GM12864 (cell line): ENCODE results near the gene PGAP3.
A peak's percentile ranks its signal among the peaks of the same experiment; 100 is the strongest.

ENCODE experiments used
- DNase-seq: peaks from one replicate; pipeline ENCODE4 v3.0.0-alpha.2; 2011; ENCODE audit warnings: low read depth
- H3K4me3 ChIP-seq: 2 replicates; pipeline ENCODE4 v1.5.1; 2011; ENCODE audit warnings: mild to moderate bottlenecking, low read depth, low read length, control low read depth
- CTCF ChIP-seq: IDR thresholded peaks from 2 replicates; pipeline ENCODE4 v1.5.1; 2011; ENCODE audit warnings: low read depth, mild to moderate bottlenecking, moderate library complexity, low read length, control low read depth, inconsistent platforms; ENCODE audit errors: missing control alignments

The PGAP3 gene

DNA sequence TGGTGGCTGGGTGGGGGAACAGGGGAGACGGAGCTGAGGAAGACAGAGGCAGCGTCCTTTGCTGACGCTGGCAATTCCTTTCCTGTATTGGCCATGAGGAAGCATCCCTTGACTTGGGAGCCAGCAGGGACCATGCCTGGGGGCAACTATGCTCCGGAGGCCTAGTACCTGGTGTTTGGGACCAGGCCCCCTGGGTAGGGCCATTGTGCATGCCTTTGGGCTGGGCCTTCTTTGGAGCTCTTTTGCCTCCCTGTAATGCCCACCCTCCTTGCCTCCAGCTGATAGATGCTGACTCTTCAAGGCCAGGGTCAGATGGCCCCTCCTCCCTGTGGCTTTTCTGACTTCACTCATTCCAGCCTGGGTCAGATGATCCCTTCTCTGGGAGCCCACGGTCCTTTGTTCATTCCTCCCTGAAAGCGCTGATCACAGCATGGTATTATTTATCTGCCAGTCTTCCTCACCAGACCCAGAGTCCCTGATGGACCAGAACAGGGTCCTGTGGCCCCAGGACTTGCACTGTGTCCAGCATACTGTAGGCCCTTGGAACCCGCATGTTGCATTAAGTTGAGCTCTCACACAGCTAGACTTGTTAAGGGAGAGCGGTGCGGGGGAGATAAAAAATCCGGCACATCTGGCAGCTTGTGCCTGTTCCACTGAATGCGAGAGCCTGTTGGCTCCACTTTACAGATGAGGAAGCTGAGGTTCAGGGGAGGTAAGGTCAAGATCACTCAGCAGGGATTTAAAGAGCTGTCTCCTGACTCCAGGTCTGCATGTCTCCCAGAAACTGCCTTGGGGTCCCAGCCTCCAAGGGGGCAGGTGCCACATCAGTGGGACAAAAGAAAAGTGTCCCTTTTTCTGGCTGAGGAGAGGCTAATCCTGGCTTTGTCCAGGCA lies 48.0 kb downstream of the PGAP3 start:
- no peak overlapping the region for H3K4me3 ChIP-seq
- no peak for TF ChIP-seq CTCF
- no peak for DNase-seq

DNA sequence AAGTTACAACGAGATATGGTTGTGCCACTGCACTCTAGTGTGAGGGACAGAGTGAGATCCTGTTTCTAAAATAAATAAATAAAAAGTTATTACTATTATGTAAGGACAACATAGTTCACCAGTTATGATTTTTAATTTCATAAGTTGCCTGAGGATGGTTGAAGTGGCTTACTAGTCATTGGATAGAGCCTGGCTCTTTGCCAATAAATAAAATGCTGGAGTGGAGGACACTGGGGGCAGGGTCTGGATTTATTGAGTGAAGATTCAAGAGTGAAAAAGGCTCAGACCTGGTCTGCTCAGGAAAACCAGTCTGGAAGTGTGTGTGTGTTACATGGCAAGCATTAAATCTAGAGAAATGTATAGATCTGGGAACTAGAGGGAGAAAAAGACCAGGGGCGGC lies 48.8 kb downstream of the PGAP3 start:
- DNase-seq = no peak
- no peak overlapping the region for H3K4me3 ChIP-seq
- TF ChIP-seq CTCF = no peak

DNA sequence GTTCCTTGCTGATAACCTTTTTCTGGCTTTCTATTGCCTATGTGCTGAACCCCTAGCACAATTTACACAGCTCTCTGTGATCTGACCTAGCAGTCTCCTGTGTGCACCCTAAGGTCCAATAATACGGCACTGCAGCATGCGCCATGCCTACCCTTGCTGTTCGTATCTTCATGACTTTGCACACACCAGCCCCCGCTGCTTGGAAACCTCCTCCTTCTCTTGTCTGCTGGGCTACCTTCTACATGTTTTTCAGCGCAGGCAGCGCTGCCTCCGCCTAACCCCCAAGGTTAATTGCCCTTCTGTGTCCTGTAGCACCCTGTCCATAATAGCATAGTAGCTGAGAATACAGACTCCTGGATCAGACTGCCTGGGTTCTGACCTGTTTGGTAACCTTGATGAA lies 49.5 kb downstream of the PGAP3 start:
- H3K4me3 ChIP-seq = peak overlapping the region; percentile 84
- TF ChIP-seq CTCF = no peak
- DNase-seq = no peak

DNA sequence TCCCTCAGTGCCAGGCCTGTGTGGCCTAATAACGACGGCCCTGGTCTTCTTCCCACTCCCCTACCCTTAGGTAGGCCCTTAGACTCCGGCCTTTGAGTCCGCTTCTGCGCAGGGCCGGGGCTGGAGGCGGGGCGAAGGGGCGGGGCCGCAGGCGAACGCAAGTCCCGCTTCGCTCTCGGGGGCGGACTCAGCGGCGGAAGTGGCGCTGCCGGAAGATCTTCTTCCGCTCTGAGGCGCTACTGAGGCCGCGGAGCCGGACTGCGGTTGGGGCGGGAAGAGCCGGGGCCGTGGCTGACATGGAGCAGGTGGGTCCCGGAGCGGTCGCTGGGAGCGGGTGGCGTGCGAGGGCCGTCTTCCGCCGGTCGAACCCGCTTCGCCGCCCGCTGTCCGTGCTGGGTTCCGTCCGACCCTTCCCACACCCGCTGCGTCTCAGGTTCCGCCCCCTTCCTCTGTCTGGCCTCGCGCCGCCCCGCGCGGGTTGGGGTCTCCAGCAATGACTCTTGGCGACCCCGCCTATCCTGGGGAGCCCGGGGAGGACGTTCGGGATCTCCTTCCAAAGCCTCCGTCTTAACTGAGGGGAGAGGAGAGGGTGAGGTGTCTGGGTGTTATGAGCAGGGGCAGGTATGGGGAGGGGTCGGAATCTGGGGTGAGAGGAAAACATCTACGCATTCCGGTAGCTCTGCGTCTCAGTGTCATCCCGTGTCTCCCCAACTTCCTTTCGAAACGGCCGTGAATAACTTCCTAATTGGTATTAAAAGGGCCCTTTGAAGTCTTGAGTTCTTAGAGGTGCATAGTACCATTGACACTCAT lies 50.7 kb downstream of the PGAP3 start, which contains the start of gene STARD3:
Gene STARD3 (plus strand): TSS at position 218 of the 810 bp plus-strand sequence. CDS start 16,388 bp downstream, outside the sequence.
- H3K4me3 ChIP-seq = peak within 1 kb of the TSS; percentile 84
- DNase-seq = peak; percentile 67

DNA sequence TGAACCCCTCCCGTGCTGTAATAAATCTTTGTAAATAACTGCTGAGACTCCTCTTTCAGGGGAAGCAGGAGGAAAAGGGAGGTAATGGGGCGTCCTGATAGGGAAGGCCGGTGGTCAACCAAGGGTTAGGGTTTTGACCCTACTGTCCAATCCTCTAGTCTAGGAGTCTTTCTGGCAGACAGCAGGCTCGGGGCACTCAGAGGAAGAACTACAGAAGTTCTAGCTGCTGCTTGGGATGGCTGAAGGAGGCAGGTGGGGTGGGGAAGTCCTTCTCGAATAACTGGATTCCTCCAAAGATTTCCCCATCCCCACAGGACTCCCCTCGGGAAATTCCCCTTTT lies 51.3 kb downstream of the PGAP3 start:
- no peak for DNase-seq
- TF ChIP-seq CTCF = no peak
- H3K4me3 ChIP-seq = peak overlapping the region; percentile 84

More for the DNA sequence above, 50.7 kb downstream of the PGAP3 start, which contains the start of gene STARD3:
- TF ChIP-seq CTCF = no peak

DNA sequence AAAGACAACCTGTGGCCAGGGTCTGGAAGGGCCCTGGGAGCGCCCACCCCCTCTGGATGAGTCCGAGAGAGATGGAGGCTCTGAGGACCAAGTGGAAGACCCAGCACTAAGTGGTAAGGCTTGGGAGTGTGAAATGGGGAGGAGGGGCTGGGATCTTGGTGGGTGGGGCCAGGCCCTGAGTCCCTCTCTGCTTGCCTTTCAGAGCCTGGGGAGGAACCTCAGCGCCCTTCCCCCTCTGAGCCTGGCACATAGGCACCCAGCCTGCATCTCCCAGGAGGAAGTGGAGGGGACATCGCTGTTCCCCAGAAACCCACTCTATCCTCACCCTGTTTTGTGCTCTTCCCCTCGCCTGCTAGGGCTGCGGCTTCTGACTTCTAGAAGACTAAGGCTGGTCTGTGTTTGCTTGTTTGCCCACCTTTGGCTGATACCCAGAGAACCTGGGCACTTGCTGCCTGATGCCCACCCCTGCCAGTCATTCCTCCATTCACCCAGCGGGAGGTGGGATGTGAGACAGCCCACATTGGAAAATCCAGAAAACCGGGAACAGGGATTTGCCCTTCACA lies 52.2 kb downstream of the PGAP3 start:
- H3K4me3 ChIP-seq = no peak overlapping the region
- no peak for DNase-seq
- no peak for TF ChIP-seq CTCF
